ENCODE results near the gene TMEM8B.

The TMEM8B gene

GRCh38 chr9:35801328-35802128 lies 27.5 kb upstream of the TMEM8B start:
- no peak for DNase-seq (ENCODE audit: low spot score)
- no peak for TF ChIP-seq CTCF (IDR thresholded peaks at IDR 0.05; ENCODE audit: extremely low read depth, missing control alignments)

DNA sequence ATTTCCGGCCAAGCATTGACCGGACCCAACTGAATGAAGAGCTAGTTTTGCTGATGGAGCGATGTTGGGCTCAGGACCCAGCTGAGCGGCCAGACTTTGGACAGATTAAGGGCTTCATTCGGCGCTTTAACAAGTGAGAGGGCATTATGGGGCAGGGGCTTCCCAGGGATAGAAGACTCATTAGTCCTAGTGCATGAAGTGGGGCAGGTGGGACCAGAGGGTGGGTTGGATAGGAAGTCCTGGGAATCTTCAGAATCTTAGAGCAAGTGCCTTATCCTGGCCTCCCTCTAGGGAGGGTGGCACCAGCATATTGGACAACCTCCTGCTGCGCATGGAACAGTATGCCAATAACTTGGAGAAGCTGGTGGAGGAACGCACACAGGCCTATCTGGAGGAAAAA lies 22.9 kb upstream of the TMEM8B start:
- no peak for DNase-seq (ENCODE audit: low spot score)
- no peak for TF ChIP-seq CTCF (IDR thresholded peaks at IDR 0.05; ENCODE audit: extremely low read depth, missing control alignments)

DNA sequence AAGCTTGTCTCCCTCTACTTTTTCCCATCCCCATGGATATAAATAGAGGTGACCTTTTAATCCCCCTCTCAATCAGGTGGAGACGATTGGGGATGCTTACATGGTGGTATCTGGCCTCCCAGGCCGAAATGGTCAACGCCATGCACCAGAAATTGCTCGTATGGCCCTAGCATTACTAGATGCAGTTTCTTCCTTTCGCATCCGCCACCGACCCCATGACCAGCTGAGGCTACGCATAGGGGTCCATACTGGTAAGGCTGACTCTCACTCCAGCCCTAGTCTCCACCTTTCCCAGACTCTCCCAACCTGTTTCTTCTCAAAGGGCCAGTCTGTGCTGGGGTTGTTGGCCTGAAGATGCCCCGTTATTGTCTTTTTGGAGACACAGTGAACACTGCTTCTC lies 20.6 kb upstream of the TMEM8B start:
- no peak for TF ChIP-seq CTCF (IDR thresholded peaks at IDR 0.05; ENCODE audit: extremely low read depth, missing control alignments)
- no peak for DNase-seq (ENCODE audit: low spot score)

DNA sequence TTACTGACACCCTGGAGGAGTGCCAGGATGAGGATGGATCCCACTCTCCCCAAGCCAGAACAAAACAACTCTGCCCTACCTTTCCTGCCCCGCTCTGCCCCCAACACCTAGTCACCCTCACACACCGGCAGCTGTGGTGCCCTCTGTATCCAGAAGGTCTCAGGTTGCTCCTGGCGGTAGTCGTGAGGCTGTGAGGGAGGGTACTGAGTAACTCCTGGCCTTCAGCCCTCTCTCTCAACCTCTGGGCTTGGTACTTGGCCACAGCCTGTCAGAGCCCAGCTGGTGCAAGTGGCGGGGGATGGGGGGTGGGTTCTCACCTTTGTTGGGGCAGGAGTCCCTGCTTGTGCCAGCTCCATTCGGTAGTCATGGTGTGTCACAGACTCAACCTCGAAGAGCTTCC lies 18.9 kb upstream of the TMEM8B start:
- no peak for TF ChIP-seq CTCF (IDR thresholded peaks at IDR 0.05; ENCODE audit: extremely low read depth, missing control alignments)
- no peak for DNase-seq (ENCODE audit: low spot score)

- no peak for TF ChIP-seq CTCF (IDR thresholded peaks at IDR 0.05; ENCODE audit: extremely low read depth, missing control alignments)
- no peak for DNase-seq (ENCODE audit: low spot score)
These were observed 17.5 kb upstream of the TMEM8B start for GRCh38 chr9:35811381-35812024.

DNA sequence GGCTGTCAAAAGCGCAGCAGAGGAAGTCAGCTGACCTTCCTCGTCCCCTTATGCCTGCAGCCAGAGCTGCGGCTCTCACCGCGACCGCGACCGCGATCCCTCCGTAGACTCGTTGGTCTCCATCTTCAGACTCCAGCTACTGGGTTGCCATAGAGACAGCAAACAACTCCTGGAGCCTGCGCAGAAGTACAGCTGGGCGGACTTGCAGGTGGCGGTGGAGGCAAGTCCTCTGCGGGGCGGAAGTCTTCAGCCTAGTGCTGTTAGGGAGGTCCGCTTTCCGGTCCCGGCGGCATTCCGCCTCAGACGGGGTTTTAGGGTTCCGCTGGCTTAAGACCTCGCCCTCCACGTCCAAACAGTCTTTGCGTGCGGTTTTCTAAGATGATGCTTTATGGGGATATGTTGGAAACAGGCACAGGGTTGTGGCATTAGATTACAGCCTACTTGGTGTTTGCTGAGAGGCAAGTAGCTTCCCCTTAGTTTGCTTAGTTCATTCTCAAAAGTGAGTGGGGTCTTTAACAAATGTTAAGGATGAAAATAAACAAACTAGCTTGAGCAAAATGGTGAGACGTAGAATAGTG lies 16.9 kb upstream of the TMEM8B start, which contains the start of gene SPAG8:
TSS of gene SPAG8 (minus strand) at position 238 of the 578 bp plus-strand sequence. CDS start at position 123, 115 bp downstream.
- peak; percentile 93 for DNase-seq (ENCODE audit: low spot score)

More for the DNA sequence above, 16.9 kb upstream of the TMEM8B start, which contains the start of gene SPAG8:
- TF ChIP-seq CTCF (IDR thresholded peaks at IDR 0.05; ENCODE audit: extremely low read depth, missing control alignments), result no peak

Data from GM20000 (cell line).